Liver (tissue), 3 donors: ENCODE measurements around the gene MS4A5.

Experiments
- ATF3 ChIP-seq: IDR thresholded peaks from 2 replicates; pipeline ENCODE4 v1.6.1; 2016; ENCODE audit warnings: antibody characterized with exemption
- CTCF ChIP-seq: fragments of 150-350 bp; IDR thresholded peaks from 2 replicates; pipeline ENCODE4 v1.5.1; 2017; ENCODE audit warnings: improper control_type of control experiment, low read depth, low read length; ENCODE audit not compliant: missing input control
- EGR1 ChIP-seq, 2 donors: IDR thresholded peaks; 2 replicates each; pipeline ENCODE4 v1.6.1; 2016 to 2018; ENCODE audit warnings: antibody characterized with exemption in 2 of 2, low read depth in 2 of 2
- GABPA ChIP-seq, 2 donors: IDR thresholded peaks in 1 of 2; conservative IDR thresholded peaks in 1 of 2; 2 replicates each; pipeline ENCODE4 v1.6.1; 2016; ENCODE audit warnings: antibody characterized with exemption in 2 of 2, mild to moderate bottlenecking in 1 of 2, moderate library complexity in 1 of 2
- JUND ChIP-seq, 2 donors: IDR thresholded peaks; 2 replicates each; pipeline ENCODE4 v1.6.1; 2016; ENCODE audit warnings: antibody characterized with exemption in 2 of 2
- MAX ChIP-seq: IDR thresholded peaks from 2 replicates; pipeline ENCODE4 v1.6.1; 2016; ENCODE audit warnings: antibody characterized with exemption
- NR2F2 ChIP-seq: IDR thresholded peaks from 2 replicates; pipeline ENCODE4 v1.6.1; 2016; ENCODE audit warnings: antibody characterized with exemption
- RAD21 ChIP-seq, 2 donors: IDR thresholded peaks; 2 replicates each; pipeline ENCODE4 v1.6.1; 2016; ENCODE audit warnings: antibody characterized with exemption in 2 of 2, mild to moderate bottlenecking in 2 of 2
- RXRA ChIP-seq, 2 donors: IDR thresholded peaks; 2 replicates each; pipeline ENCODE4 v1.6.1; 2017 to 2018; ENCODE audit warnings: antibody characterized with exemption in 2 of 2, mild to moderate bottlenecking in 1 of 2
- SP1 ChIP-seq: IDR thresholded peaks from 2 replicates; pipeline ENCODE4 v1.6.1; 2018; ENCODE audit warnings: antibody characterized with exemption, mild to moderate bottlenecking
- TAF1 ChIP-seq: conservative IDR thresholded peaks from 2 replicates; pipeline ENCODE4 v1.6.1; 2016; ENCODE audit warnings: antibody characterized with exemption, mild to moderate bottlenecking
- YY1 ChIP-seq: IDR thresholded peaks from 2 replicates; pipeline ENCODE4 v1.6.1; 2016; ENCODE audit warnings: antibody characterized with exemption, mild to moderate bottlenecking
- TF ChIP-seq, protein P1 (sequence below): IDR thresholded peaks from 2 replicates; pipeline ENCODE4 v1.6.1; 2016; ENCODE audit warnings: antibody characterized with exemption
- donor health status: healthy.
- donor health status: healthy.

DNA sequence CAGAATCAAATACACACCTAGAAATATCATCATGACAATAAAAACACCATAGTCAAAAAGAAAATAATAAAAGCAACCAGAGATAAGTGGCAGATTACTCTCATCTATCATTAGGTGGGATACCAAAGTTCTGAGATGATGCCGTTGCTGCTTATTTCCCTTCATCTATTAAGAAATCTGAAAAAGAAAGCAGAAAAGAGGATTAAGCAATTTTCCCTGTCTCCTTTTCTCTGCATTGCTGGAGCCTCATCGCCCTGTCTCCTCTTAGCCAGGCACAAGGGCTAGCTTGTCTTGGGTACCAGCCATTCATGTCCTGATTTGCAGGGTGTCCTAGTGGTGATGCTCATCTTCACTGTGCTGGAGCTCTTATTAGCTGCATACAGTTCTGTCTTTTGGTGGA, 37.0 kb upstream of the MS4A5 start:
- TF ChIP-seq CTCF (no peak), RAD21 (IDR thresholded peaks at IDR 0.05) (no peak), ATF3 (no peak), JUND (IDR thresholded peaks at IDR 0.05) (no peak), SP1 (no peak), EGR1 (IDR thresholded peaks at IDR 0.05; ENCODE audit: low read depth in 2 of 2) (no peak), RXRA (IDR thresholded peaks at IDR 0.05) (no peak), GABPA (IDR thresholded peaks at IDR 0.05 in 1 of 2, conservative IDR thresholded peaks at IDR 0.05 in 1 of 2) (no peak), NR2F2 (no peak), TAF1 (no peak), MAX (no peak), YY1 (no peak)
- TF ChIP-seq, protein P1, sequence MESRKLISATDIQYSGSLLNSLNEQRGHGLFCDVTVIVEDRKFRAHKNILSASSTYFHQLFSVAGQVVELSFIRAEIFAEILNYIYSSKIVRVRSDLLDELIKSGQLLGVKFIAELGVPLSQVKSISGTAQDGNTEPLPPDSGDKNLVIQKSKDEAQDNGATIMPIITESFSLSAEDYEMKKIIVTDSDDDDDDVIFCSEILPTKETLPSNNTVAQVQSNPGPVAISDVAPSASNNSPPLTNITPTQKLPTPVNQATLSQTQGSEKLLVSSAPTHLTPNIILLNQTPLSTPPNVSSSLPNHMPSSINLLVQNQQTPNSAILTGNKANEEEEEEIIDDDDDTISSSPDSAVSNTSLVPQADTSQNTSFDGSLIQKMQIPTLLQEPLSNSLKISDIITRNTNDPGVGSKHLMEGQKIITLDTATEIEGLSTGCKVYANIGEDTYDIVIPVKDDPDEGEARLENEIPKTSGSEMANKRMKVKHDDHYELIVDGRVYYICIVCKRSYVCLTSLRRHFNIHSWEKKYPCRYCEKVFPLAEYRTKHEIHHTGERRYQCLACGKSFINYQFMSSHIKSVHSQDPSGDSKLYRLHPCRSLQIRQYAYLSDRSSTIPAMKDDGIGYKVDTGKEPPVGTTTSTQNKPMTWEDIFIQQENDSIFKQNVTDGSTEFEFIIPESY = no peak
